Measurements from ENCODE around the gene LPP.

LPP gene

GRCh38 chr3:188797045-188797444 lies 643.1 kb downstream of the LPP start:
- ATAC-seq (ENCODE audit: low read depth) (no peak), DNase-seq (ENCODE audit: low spot score) (no peak)
- no peak overlapping the region for H3K4me3 ChIP-seq (ENCODE audit: severe bottlenecking)
- no peaks in the 10 kb centered on the region for H3K9me3 ChIP-seq (ENCODE audit: severe bottlenecking)
- H3K36me3 ChIP-seq (ENCODE audit: low read depth), result no peaks in the 10 kb centered on the region
- TF ChIP-seq, protein P1, sequence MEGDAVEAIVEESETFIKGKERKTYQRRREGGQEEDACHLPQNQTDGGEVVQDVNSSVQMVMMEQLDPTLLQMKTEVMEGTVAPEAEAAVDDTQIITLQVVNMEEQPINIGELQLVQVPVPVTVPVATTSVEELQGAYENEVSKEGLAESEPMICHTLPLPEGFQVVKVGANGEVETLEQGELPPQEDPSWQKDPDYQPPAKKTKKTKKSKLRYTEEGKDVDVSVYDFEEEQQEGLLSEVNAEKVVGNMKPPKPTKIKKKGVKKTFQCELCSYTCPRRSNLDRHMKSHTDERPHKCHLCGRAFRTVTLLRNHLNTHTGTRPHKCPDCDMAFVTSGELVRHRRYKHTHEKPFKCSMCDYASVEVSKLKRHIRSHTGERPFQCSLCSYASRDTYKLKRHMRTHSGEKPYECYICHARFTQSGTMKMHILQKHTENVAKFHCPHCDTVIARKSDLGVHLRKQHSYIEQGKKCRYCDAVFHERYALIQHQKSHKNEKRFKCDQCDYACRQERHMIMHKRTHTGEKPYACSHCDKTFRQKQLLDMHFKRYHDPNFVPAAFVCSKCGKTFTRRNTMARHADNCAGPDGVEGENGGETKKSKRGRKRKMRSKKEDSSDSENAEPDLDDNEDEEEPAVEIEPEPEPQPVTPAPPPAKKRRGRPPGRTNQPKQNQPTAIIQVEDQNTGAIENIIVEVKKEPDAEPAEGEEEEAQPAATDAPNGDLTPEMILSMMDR (IDR thresholded peaks at IDR 0.05; ENCODE audit: poor library complexity, severe bottlenecking), result no peak
- no peaks in the 10 kb centered on the region for H3K27me3 ChIP-seq (ENCODE audit: insufficient read depth, poor library complexity, severe bottlenecking)
- peaks cover 4% of the 10 kb centered on the region for H3K4me1 ChIP-seq (ENCODE audit: insufficient read depth, poor library complexity, severe bottlenecking)
- peak overlapping the region; percentile 44 for H3K27ac ChIP-seq (ENCODE audit: poor library complexity, severe bottlenecking)

GRCh38 chr3:188798556-188799145 lies 644.7 kb downstream of the LPP start:
- Histone ChIP-seq H3K27ac (ENCODE audit: poor library complexity, severe bottlenecking) (no peak overlapping the region), H3K4me1 (ENCODE audit: insufficient read depth, poor library complexity, severe bottlenecking) (peaks cover 4% of the 10 kb centered on the region), H3K9me3 (ENCODE audit: severe bottlenecking) (no peaks in the 10 kb centered on the region), H3K4me3 (ENCODE audit: severe bottlenecking) (no peak overlapping the region), H3K36me3 (ENCODE audit: low read depth) (no peaks in the 10 kb centered on the region), H3K27me3 (ENCODE audit: insufficient read depth, poor library complexity, severe bottlenecking) (no peaks in the 10 kb centered on the region)
- ATAC-seq (ENCODE audit: low read depth) (no peak), DNase-seq (ENCODE audit: low spot score) (no peak)
- TF ChIP-seq, protein P1 (IDR thresholded peaks at IDR 0.05; ENCODE audit: poor library complexity, severe bottlenecking), result no peak

GRCh38 chr3:188801393-188801792 lies 647.4 kb downstream of the LPP start:
- H3K27ac ChIP-seq (ENCODE audit: poor library complexity, severe bottlenecking), result no peak overlapping the region
- TF ChIP-seq, protein P1 (IDR thresholded peaks at IDR 0.05; ENCODE audit: poor library complexity, severe bottlenecking), result no peak
- H3K4me1 ChIP-seq (ENCODE audit: insufficient read depth, poor library complexity, severe bottlenecking), result peaks cover under 1% of the 10 kb centered on the region
- no peaks in the 10 kb centered on the region for H3K9me3 ChIP-seq (ENCODE audit: severe bottlenecking)
- no peaks in the 10 kb centered on the region for H3K27me3 ChIP-seq (ENCODE audit: insufficient read depth, poor library complexity, severe bottlenecking)
- no peak overlapping the region for H3K4me3 ChIP-seq (ENCODE audit: severe bottlenecking)
- no peaks in the 10 kb centered on the region for H3K36me3 ChIP-seq (ENCODE audit: low read depth)
- ATAC-seq (ENCODE audit: low read depth) (no peak), DNase-seq (ENCODE audit: low spot score) (no peak)

DNA sequence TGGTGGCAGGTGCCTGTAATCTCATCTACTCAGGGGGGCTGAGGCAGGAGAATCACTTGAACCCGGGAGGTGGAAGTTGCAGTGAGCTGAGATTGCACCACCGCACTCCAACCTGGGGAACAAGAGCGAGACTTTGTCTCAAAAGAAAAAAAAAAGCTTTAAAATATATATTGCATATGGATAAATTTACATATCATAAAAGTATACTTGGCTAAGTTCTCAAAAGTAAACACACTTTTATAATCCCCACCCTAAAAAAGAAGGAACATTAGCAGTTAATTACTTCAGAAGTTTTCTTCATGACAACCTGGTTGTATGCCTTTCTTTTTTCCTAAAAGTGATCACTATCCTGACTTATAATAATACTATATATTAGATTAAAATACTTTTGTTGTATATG lies 648.7 kb downstream of the LPP start:
- Histone ChIP-seq H3K27me3 (ENCODE audit: insufficient read depth, poor library complexity, severe bottlenecking) (no peaks in the 10 kb centered on the region), H3K36me3 (ENCODE audit: low read depth) (no peaks in the 10 kb centered on the region), H3K4me3 (ENCODE audit: severe bottlenecking) (no peak overlapping the region), H3K9me3 (ENCODE audit: severe bottlenecking) (peaks cover 10% of the 10 kb centered on the region), H3K27ac (ENCODE audit: poor library complexity, severe bottlenecking) (no peak overlapping the region), H3K4me1 (ENCODE audit: insufficient read depth, poor library complexity, severe bottlenecking) (no peaks in the 10 kb centered on the region)
- TF ChIP-seq, protein P1 (IDR thresholded peaks at IDR 0.05; ENCODE audit: poor library complexity, severe bottlenecking), result no peak
- DNase-seq (ENCODE audit: low spot score) (no peak), ATAC-seq (ENCODE audit: low read depth) (no peak)

GRCh38 chr3:188807006-188807405 lies 653.0 kb downstream of the LPP start:
- no peak overlapping the region for H3K4me3 ChIP-seq (ENCODE audit: severe bottlenecking)
- H3K36me3 ChIP-seq (ENCODE audit: low read depth), result no peaks in the 10 kb centered on the region
- TF ChIP-seq, protein P1 (IDR thresholded peaks at IDR 0.05; ENCODE audit: poor library complexity, severe bottlenecking), result no peak
- H3K27ac ChIP-seq (ENCODE audit: poor library complexity, severe bottlenecking), result no peak overlapping the region
- no peaks in the 10 kb centered on the region for H3K4me1 ChIP-seq (ENCODE audit: insufficient read depth, poor library complexity, severe bottlenecking)
- H3K27me3 ChIP-seq (ENCODE audit: insufficient read depth, poor library complexity, severe bottlenecking), result no peaks in the 10 kb centered on the region
- ATAC-seq (ENCODE audit: low read depth), result no peak
- no peak for DNase-seq (ENCODE audit: low spot score)
- peaks cover 10% of the 10 kb centered on the region for H3K9me3 ChIP-seq (ENCODE audit: severe bottlenecking)
